ENCODE data around the gene GOLGA6L1.
"Not testable (repeated sequence)": the region's sequence is repeated elsewhere in the genome, so short reads cannot be mapped to it uniquely, and the experiment has no call there.

Gene GOLGA6L1, protein sequence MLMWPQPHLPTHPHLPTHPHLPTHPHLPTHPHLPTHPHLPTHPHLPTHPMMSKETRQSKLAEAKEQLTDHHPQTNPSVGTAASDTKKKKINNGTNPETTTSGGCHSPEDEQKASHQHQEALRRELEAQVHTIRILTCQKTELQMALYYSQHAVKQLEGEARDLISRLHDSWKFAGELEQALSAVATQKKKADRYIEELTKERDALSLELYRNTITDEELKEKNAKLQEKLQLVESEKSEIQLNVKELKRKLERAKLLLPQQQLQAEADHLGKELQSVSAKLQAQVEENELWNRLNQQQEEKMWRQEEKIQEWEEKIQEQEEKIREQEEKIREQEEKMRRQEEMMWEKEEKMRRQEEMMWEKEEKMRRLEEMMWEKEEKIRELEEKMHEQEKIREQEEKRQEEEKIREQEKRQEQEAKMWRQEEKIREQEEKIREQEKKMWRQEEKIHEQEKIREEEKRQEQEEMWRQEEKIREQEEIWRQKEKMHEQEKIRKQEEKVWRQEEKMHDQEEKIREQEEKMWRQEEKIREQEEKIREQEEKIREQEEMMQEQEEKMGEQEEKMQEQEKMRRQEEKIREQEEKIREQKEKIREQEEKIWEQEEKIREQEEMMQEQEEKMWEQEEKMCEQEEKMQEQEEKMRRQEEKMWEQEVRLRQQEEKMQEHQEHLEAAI

DNA sequence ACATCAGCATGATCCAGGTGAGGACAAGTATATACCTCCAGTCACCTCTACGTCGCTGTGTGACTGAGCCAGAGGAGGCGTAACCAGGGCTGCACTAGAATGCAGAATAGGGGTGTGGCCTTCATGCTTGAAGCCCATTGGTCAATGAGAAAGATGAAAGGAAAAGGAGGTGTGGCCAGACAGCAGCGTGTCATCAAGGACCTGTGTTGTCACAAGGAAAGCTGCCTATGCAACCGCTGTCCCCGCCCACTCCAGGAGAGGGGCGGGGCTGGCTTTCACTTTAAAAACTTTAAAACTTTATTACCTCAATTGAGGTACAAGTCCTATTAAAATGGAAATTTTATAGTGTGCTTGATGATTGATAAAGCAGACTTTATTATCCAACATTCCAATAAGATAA lies at the start of gene GOLGA6L1:
TSS of gene GOLGA6L1 (minus strand) at position 101 of the 400 bp plus-strand sequence. CDS start at position 10, 91 bp downstream.
- DNase-seq (ENCODE audit: low spot score), result not testable (repeated sequence)

DNA sequence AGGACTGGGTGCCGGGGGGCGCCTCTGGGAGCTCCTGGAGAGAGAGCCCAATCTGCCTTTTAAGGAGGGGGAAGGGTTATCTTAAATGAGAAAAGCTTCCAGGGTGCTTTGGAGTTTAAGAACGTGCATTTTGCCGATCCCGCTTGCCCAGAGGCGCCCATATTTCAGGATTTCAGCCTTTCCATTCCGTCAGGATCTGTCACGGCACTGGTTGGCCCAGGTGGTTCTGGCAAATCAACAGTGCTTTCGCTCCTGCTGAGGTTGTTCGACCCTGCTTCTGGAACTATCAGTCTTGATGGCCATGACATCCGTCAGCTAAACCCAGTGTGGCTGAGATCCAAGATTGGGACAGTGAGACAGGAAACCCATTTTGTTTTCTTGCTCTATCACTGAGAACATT lies 44.6 kb upstream of the GOLGA6L1 start:
- not testable (repeated sequence) for DNase-seq (ENCODE audit: low spot score)

DNA sequence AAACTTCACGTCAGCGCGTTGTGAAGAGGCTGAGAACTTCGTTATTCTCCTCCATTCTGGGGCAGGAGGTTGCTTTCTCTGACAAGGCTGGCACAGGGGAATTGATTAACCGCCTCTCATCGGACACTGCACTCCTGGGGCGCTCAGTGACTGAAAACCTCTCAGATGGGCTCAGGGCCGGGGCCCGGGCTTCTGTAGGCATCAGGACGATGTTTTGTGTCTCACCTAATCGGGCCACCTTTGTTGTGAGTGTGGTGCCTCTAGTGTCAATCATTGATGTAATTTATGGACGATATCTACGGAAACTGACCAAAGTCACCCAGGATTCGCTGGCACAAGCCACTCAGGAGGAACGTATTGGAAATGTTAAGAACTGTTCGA lies 43.9 kb upstream of the GOLGA6L1 start:
- not testable (repeated sequence) for DNase-seq (ENCODE audit: low spot score)

DNA sequence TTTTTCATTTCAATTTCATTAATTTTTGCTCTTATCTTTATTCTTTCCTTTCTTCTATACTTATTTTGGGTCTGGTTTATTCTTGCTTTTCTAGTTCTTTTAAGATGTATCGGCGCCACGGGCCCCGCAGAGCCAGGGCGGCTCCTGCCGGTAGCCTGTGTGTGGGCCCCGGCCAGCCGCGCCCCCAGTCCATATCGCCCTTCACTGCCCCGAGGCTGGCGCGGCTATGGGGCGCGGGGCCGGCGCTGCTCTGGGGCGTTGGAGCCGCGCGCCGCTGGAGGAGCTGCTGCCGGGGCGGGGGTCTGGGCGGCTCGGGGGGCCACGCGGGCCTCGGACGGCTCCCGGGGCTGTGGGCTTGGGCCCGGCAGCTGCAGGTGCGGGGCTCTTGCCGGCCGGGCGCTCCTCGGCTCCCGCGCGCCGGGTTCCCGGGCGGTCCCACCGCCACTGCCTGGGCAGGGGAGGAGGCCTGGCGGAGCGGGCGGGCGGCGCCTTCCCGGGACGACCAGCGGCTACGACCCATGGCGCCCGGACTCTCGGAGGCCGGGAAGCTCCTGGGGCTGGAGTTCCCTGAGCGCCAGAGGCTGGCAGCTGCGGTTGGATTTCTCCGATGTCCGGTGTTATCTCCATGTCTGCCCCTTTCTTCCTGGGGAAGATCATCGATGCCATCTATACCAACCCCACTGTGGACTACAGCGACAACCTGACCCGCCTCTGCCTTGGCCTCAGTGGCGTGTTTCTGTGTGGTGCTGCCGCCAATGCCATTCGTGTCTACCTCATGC lies 43.3 kb upstream of the GOLGA6L1 start:
- peak; percentile 40 for DNase-seq (ENCODE audit: low spot score)

DNA sequence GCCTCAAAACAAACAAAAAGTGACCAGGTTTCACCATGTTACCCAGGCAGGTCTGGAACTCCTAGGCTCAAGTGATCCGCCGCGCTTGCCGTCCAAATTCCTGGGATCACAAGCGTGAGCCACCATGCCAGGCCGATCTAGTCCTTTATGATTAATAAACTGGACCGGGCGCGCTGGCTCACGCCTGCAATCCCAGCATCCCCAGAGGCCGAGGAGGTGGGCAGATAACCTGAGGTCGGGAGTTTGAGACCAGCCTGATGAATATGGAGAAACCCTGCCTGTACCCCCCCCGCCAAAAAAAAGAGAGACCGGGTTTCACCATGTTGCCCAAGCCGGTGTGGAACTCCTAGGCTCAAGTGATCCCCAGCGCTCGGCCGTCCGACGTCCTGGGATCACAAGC lies 40.1 kb upstream of the GOLGA6L1 start:
- DNase-seq (ENCODE audit: low spot score), result peak; percentile 31

DNA sequence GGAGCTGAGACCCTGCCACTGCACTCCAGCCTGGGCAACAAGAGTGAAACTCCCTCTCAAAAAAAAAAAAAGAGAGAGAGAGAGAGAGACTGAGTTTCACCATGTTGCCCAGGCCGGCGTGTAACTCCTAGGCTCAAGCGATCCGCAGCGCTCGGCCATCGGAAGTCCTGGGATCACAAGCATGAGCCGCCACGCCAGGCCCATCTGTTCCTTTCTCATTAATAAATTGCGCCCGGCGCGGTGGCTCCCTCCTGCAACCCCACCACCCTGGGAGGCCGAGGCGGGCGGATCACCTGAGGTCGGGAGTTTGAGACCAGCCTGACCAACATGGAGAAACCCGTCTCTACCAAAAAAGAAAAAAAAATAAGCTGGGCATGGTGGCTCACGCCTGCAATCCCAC lies 39.0 kb upstream of the GOLGA6L1 start:
- not testable (repeated sequence) for DNase-seq (ENCODE audit: low spot score)

DNA sequence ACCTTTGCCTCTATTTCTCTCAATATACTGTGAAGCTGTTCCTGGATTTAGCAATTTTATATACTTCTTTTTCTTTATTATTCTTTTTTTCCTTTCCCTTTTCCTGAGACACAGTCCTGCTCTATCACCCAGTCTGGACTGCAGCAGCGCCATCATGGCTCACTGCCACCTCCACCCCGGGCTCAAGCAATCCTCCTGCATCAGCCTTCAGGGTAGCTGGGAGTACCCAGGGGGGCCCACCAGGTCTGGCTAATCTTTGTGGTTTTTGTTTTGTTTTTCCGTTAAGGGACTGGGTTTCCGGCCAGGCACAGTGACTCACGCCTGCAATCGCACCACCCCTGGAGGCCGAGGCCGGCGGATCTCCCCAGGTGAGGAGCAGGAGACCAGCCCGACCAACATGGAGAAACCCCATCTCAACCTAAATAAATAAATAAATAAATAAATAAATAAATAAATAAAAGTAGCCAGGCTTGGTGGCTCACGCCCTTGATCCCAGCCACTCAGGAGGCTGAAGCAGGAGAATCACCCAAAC lies 38.1 kb upstream of the GOLGA6L1 start:
- not testable (repeated sequence) for DNase-seq (ENCODE audit: low spot score)

DNA sequence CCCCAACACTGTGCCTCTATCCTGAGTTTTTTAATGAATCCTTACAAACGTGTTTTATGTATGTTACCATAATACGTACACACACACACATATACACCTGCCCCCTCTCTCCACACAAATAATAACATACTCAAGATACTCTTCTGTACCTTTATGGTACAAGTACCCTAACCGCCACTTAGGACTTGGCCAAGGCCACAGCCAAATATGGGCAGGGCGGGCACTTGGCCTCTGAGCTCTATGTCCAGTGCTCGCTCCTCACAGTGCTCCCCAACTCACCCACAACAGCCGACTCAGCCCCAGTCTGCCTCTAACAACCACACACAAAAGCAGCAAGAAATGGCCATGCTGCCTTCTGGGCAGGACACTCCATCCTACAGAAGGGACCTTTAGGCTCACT lies 3.8 kb downstream of the GOLGA6L1 start:
- DNase-seq (ENCODE audit: low spot score), result not testable (repeated sequence)

DNA sequence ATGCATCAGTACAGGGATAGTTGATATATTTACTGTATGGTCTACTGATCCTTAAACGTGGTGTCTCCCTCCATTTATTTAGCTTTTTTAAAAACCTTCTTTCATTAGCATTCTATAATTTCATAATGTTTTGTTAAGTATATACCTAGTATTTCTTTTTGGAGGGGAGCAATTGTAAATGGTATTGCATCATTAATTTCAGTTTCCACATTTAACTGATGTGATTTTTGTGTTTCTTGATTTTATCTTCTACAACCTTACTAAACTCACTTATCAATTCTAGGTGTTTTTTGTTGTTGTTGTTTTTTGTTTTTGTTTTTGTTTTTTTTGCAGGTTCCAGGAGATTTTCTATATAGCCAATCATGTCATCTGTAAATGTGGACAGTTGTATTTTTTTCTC lies 18.4 kb downstream of the GOLGA6L1 start:
- no peak for DNase-seq (ENCODE audit: low spot score)

DNA sequence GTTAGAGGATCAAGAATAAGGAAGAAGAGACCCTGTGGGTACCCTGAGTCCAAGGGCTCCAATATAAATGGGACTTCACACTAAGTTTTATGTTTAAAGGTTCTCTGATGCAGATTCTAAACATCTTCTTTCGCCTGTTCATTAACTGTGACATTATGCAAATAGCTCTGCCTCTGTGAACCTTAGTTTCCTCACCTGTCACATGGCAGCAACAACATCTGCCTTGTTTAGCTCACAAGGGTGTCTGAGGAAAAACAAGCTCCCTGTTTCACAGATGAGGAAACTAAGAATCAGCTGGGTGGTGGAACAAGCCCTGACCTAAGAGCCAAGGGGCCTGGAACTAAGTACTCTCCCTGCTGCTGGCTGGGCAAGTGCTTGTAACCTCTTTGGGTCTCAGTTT lies 40.8 kb downstream of the GOLGA6L1 start:
- no peak for DNase-seq (ENCODE audit: low spot score)

DNA sequence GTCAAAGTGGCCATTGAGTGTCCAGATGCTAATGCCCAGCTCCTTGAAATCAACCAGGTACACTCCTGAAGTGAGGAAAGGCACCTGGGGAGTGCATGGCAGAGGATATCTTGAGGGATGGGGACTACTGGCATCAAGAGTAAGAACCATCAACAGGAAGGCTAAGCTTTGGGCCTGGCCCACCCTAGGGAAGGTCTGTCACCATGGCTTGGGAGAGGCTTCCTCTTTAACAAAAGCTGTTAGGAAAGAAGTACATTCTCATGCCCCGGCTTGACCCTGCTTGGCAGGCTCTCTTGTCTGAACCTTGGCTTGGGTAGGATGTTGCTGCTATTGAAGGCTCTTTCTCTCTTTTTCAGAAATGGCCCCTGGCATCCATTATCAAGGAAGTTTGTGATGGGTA lies 53.5 kb downstream of the GOLGA6L1 start:
- DNase-seq (ENCODE audit: low spot score), result no peak

DNA sequence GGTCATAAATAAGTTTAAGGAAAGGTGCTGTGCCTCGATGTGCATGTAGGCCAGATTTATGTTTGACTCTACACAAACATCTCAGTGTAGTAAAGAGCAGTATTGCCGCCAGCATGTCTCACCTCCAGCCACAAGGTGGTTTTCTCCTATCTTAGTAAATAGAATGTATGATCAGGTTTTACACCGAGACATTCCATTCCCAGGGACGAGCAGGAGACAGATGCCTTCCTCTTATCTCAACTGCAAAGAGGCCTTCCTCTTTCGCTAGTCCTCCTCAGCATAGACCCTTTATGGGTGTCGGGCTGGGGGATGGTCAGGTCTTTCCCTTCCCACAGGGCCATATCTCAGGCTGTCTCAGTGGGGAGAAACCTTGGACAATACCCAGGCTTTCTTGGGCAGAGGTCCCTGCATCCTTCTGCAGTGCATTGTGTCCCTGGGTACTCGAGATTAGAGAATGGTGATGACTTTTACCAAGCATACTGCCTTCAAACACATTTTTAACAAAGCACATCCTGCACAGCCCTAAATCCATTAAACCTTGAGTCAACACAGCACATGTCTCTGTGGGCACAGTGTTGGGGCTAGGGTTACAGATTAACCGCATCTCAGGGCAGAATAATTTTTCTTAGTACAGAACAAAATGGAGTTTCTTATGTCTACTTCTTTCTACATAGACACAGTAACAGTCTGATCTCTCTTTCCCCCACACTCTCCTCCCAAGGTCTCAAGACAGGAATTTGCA lies 54.5 kb downstream of the GOLGA6L1 start:
- not testable (repeated sequence) for DNase-seq (ENCODE audit: low spot score)

DNA sequence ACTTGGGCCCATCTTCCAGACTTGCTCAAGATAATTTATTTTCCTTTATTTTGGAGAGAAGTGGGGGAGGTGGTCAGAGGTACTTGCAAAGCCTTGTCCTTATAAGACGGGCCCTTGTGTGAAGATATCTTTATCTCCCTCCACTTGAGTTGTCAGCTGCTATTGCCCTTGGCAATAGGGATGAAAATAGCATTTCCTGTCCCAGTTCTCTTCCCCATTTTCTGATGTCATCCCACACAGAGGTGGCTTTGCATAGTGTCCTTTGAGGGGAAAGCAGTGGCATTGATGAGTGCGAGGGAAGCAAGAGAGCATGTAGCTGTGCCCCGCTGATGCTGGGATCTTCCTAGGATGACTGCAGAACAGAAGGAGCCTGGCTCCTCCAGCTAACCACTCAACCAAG lies 55.4 kb downstream of the GOLGA6L1 start:
- DNase-seq (ENCODE audit: low spot score), result no peak

DNA sequence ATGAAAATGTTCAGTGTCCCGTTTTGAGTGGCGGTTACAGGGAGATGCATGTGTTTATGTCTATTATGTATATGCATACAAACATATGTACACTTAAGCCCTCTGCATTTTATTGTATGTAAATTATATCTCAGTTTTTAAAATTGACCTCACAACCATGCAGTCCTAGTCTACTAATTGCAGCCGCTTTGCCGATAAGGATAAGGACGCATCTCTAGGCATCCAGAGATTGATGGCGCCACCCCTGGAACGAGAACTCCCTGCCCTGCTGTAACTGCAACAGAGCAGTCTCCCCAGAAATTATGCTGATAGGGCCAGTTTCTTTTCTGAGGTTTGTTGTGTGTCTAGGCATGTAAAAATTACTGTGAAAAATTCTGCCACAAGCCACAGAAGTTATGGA lies 56.9 kb downstream of the GOLGA6L1 start:
- DNase-seq (ENCODE audit: low spot score), result no peak
